H1 (cell line): ENCODE results near the gene ARMC12. TPM values are rescaled to one million over a fixed set of nuclear protein-coding genes. Genes with fewer than 3 reads are reported as not detected.

ENCODE experiments used
- ASH2L ChIP-seq: fragments of 200-600, 300-600 bp; sonication (generic); IDR thresholded peaks from one replicate; pipeline ENCODE4 v1.7.1; 2017; ENCODE audit warnings: low read length
- BACH1 ChIP-seq: IDR thresholded peaks from 2 replicates; pipeline ENCODE4 v1.6.1; 2012; ENCODE audit warnings: low read length, improper control_type of control experiment
- CREB1 ChIP-seq: IDR thresholded peaks from 2 replicates; pipeline ENCODE4 v1.6.1; 2012; ENCODE audit warnings: inconsistent platforms
- HDAC2 ChIP-seq, 2 experiments: fragments of 300-600 bp in 1 of 2; sonication (generic) in 1 of 2; IDR thresholded peaks; 2 replicates each; pipeline ENCODE4 v1.6.1; 2011 to 2012; ENCODE audit warnings: low read depth in 2 of 2, low read length in 2 of 2, mild to moderate bottlenecking in 2 of 2, moderate library complexity in 2 of 2, borderline replicate concordance in 1 of 2, inconsistent platforms in 1 of 2
- JUN ChIP-seq: IDR thresholded peaks from 2 replicates; pipeline ENCODE4 v1.6.1; 2011; ENCODE audit warnings: low read depth, mild to moderate bottlenecking, improper control_type of control experiment, low read length
- NRF1 ChIP-seq: IDR thresholded peaks from 2 replicates; pipeline ENCODE4 v1.6.1; 2011; ENCODE audit warnings: mild to moderate bottlenecking, low read depth, low read length, improper control_type of control experiment
- POLR2A ChIP-seq, 2 experiments: IDR thresholded peaks; 1 replicate in 1 of 2; 2 replicates in 1 of 2; pipeline ENCODE4 v1.6.1; 2011; ENCODE audit warnings: low read depth in 2 of 2, low read length in 2 of 2, mild to moderate bottlenecking in 2 of 2; ENCODE audit errors: control extremely low read depth in 1 of 2
- POLR2AphosphoS5 ChIP-seq: IDR thresholded peaks from 2 replicates; pipeline ENCODE4 v1.6.1; 2011; ENCODE audit warnings: low read depth, low read length
- RFX5 ChIP-seq: IDR thresholded peaks from 2 replicates; pipeline ENCODE4 v1.6.1; 2011; ENCODE audit warnings: low read depth, low read length, improper control_type of control experiment, borderline replicate concordance
- polyA plus RNA-seq, 7 experiments: library from polyadenylated mRNA; depleted of rRNA in 3 of 7; stranded (reverse) in 5 of 7; unstranded in 2 of 7; fragments of >200 nt in 5 of 7; fragments of 200-250 nt in 2 of 7; gene quantifications; 1 replicate in 5 of 7; 2 replicates in 1 of 7; 4 replicates in 1 of 7; pipeline versions ENCODE4 v1.2.1 to v1.2.3, GENCODE V29; 2011 to 2013; ENCODE audit warnings: missing spikeins in 2 of 7, mixed read lengths in 2 of 7
- total RNA-seq: library from RNA; stranded (reverse); fragmentation: NEBNext Ultra II Directional; extraction: Animal tissue kit (Norgen Biotek cat#: 25700); gene quantifications from 2 replicates; pipeline ENCODE4 v1.2.1, GENCODE V29; 2021
- TF ChIP-seq, protein P1 (sequence below): IDR thresholded peaks from 2 replicates; pipeline ENCODE4 v1.6.1; 2012; ENCODE audit warnings: inconsistent platforms
- TF ChIP-seq, protein P2 (sequence below): fragments of 300-600 bp; sonication (generic); IDR thresholded peaks from 2 replicates; pipeline ENCODE4 v1.7.1; 2012; ENCODE audit warnings: low read length, moderate library complexity, mild to moderate bottlenecking, inconsistent platforms; ENCODE audit not compliant: insufficient replicate concordance

Gene ARMC12
- total and polyA plus RNA-seq, 2 of the 8 experiments (the other 6 are each of a cell fraction or from before 2014, with no cell fraction given): 0.86 to 3.7 TPM

DNA sequence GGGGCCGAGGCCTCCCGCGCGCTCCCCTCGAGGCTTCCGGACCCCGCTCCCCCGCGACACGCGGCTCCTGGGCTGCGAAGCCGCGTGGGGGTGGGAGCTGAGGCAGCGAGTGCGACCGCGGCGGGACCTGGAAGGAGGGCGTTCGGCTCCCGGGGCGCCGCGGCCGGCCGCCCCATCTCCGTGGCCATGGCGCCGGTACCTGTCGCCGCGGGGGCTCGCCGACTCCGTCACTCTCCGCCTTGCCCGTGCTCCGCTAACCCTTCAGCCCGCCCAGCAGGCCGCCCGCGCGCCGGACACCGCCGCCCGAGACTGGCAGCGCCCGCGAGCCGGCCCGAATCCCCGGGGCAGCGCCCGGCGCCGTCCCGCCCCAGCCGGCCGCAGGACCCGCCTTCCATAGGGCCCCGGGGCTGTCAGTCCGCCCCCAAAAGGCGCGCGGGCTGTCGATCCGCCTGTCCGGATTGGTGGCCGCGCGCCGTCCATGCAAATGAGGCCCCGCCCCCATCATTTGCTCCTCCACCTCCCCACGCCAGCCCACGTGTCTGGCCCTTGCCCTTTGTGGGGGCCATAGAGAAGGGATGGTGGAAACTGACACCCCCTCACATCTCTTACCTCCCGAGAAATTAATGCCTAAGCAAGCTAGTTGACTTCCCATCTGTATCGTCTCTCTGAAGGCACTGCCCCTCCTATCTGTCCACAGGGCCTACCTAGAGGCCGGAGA lies 48.1 kb upstream of the ARMC12 start, which contains the start of gene FKBP5 (continued):
- TF ChIP-seq JUN: no peak
- peak; percentile 40; a peak in 2 of 3 replicates for TF ChIP-seq POLR2A (IDR thresholded peaks at IDR 0.05; ENCODE audit: control extremely low read depth in 1 of 2, low read depth in 2 of 2, low read length in 2 of 2)
- no peak for TF ChIP-seq NRF1
- TF ChIP-seq HDAC2 (IDR thresholded peaks at IDR 0.05; ENCODE audit: borderline replicate concordance in 1 of 2, low read depth in 2 of 2, low read length in 2 of 2): no peak
- no peak for TF ChIP-seq CREB1
- TF ChIP-seq, protein P1, sequence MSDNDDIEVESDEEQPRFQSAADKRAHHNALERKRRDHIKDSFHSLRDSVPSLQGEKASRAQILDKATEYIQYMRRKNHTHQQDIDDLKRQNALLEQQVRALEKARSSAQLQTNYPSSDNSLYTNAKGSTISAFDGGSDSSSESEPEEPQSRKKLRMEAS: peak; percentile 91
- no peak for TF ChIP-seq POLR2AphosphoS5
- TF ChIP-seq, protein P2, sequence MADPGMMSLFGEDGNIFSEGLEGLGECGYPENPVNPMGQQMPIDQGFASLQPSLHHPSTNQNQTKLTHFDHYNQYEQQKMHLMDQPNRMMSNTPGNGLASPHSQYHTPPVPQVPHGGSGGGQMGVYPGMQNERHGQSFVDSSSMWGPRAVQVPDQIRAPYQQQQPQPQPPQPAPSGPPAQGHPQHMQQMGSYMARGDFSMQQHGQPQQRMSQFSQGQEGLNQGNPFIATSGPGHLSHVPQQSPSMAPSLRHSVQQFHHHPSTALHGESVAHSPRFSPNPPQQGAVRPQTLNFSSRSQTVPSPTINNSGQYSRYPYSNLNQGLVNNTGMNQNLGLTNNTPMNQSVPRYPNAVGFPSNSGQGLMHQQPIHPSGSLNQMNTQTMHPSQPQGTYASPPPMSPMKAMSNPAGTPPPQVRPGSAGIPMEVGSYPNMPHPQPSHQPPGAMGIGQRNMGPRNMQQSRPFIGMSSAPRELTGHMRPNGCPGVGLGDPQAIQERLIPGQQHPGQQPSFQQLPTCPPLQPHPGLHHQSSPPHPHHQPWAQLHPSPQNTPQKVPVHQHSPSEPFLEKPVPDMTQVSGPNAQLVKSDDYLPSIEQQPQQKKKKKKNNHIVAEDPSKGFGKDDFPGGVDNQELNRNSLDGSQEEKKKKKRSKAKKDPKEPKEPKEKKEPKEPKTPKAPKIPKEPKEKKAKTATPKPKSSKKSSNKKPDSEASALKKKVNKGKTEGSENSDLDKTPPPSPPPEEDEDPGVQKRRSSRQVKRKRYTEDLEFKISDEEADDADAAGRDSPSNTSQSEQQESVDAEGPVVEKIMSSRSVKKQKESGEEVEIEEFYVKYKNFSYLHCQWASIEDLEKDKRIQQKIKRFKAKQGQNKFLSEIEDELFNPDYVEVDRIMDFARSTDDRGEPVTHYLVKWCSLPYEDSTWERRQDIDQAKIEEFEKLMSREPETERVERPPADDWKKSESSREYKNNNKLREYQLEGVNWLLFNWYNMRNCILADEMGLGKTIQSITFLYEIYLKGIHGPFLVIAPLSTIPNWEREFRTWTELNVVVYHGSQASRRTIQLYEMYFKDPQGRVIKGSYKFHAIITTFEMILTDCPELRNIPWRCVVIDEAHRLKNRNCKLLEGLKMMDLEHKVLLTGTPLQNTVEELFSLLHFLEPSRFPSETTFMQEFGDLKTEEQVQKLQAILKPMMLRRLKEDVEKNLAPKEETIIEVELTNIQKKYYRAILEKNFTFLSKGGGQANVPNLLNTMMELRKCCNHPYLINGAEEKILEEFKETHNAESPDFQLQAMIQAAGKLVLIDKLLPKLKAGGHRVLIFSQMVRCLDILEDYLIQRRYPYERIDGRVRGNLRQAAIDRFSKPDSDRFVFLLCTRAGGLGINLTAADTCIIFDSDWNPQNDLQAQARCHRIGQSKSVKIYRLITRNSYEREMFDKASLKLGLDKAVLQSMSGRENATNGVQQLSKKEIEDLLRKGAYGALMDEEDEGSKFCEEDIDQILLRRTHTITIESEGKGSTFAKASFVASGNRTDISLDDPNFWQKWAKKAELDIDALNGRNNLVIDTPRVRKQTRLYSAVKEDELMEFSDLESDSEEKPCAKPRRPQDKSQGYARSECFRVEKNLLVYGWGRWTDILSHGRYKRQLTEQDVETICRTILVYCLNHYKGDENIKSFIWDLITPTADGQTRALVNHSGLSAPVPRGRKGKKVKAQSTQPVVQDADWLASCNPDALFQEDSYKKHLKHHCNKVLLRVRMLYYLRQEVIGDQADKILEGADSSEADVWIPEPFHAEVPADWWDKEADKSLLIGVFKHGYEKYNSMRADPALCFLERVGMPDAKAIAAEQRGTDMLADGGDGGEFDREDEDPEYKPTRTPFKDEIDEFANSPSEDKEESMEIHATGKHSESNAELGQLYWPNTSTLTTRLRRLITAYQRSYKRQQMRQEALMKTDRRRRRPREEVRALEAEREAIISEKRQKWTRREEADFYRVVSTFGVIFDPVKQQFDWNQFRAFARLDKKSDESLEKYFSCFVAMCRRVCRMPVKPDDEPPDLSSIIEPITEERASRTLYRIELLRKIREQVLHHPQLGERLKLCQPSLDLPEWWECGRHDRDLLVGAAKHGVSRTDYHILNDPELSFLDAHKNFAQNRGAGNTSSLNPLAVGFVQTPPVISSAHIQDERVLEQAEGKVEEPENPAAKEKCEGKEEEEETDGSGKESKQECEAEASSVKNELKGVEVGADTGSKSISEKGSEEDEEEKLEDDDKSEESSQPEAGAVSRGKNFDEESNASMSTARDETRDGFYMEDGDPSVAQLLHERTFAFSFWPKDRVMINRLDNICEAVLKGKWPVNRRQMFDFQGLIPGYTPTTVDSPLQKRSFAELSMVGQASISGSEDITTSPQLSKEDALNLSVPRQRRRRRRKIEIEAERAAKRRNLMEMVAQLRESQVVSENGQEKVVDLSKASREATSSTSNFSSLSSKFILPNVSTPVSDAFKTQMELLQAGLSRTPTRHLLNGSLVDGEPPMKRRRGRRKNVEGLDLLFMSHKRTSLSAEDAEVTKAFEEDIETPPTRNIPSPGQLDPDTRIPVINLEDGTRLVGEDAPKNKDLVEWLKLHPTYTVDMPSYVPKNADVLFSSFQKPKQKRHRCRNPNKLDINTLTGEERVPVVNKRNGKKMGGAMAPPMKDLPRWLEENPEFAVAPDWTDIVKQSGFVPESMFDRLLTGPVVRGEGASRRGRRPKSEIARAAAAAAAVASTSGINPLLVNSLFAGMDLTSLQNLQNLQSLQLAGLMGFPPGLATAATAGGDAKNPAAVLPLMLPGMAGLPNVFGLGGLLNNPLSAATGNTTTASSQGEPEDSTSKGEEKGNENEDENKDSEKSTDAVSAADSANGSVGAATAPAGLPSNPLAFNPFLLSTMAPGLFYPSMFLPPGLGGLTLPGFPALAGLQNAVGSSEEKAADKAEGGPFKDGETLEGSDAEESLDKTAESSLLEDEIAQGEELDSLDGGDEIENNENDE: no peak
- no peak for TF ChIP-seq RFX5
- no peak for TF ChIP-seq ASH2L
- no peak; the same call in 1 of the 2 replicates for TF ChIP-seq BACH1
